Endodermal cell (in vitro differentiated cells): Measurements from ENCODE around the gene CYREN. TPM values are rescaled to one million over a fixed set of nuclear protein-coding genes. Genes with fewer than 3 reads are reported as not detected.

ENCODE experiments used
- DNase-seq: peaks from one replicate; pipeline ENCODE4 v3.0.0-alpha.2; 2017
- H3K27ac ChIP-seq: 2 replicates; pipeline ENCODE4 v1.5.1; 2013; ENCODE audit warnings: mild to moderate bottlenecking, low read depth, low read length, moderate library complexity
- H3K27me3 ChIP-seq: 2 replicates; pipeline ENCODE4 v1.6.1; 2013; ENCODE audit warnings: mild to moderate bottlenecking, low read length, moderate library complexity; ENCODE audit not compliant: insufficient read depth, control insufficient read depth, poor library complexity, severe bottlenecking
- H3K36me3 ChIP-seq: 2 replicates; pipeline ENCODE4 v1.7.0; 2013; ENCODE audit warnings: mild to moderate bottlenecking, low read length, moderate library complexity; ENCODE audit not compliant: control insufficient read depth, insufficient read depth
- H3K4me1 ChIP-seq: one replicate; pipeline ENCODE4 v1.7.0; 2013; ENCODE audit warnings: low read length; ENCODE audit not compliant: control insufficient read depth, insufficient read depth
- H3K4me3 ChIP-seq: 2 replicates; pipeline ENCODE4 v1.5.1; 2013; ENCODE audit warnings: mild to moderate bottlenecking, low read length, moderate library complexity
- H3K9ac ChIP-seq: 2 replicates; pipeline ENCODE4 v1.6.1; 2013; ENCODE audit warnings: mild to moderate bottlenecking, low read length, moderate library complexity; ENCODE audit not compliant: poor library complexity, severe bottlenecking; ENCODE audit errors: extremely low read depth
- H3K9me3 ChIP-seq: 2 replicates; pipeline ENCODE4 v1.6.1; 2013; ENCODE audit warnings: mild to moderate bottlenecking, low read length, moderate library complexity; ENCODE audit not compliant: control insufficient read depth
- H3K27ac Mint-ChIP-seq: 2 replicates; pipeline ENCODE4 v1.8.0; 2020; ENCODE audit warnings: mixed read lengths
- H3K27me3 Mint-ChIP-seq: 2 replicates; pipeline ENCODE4 v1.8.0; 2021; ENCODE audit warnings: mild to moderate bottlenecking, mixed read lengths; ENCODE audit not compliant: insufficient read depth
- H3K36me3 Mint-ChIP-seq: 2 replicates; pipeline ENCODE4 v1.8.0; 2020; ENCODE audit warnings: low read depth, mixed read lengths
- H3K4me1 Mint-ChIP-seq: 2 replicates; pipeline ENCODE4 v1.8.0; 2020; ENCODE audit warnings: mixed read lengths
- H3K4me3 Mint-ChIP-seq: 2 replicates; pipeline ENCODE4 v1.8.0; 2020; ENCODE audit warnings: mild to moderate bottlenecking, moderate library complexity, mixed read lengths
- H3K9me3 Mint-ChIP-seq: 2 replicates; pipeline ENCODE4 v1.8.0; 2020; ENCODE audit warnings: mild to moderate bottlenecking, mixed read lengths
- WGBS, 2 experiments: methylation state at CpG; one replicate each; pipeline versions ENCODE4 v1.1.5 to v1.1.7; 2013; ENCODE audit warnings: missing lambda C conversion rate in 2 of 2, mixed read lengths in 1 of 2; ENCODE audit not compliant: insufficient coverage in 1 of 2, insufficient read length in 1 of 2; 5-methylcytosine and 5-hydroxymethylcytosine counted together
- total RNA-seq, 2 donors: library from RNA; stranded (reverse); fragmentation: NEBNext Ultra II Directional in 1 of 2; extraction: Animal tissue kit (Norgen Biotek cat#: 25700) in 1 of 2; gene quantifications; 2 replicates in 1 of 2; 3 replicates in 1 of 2; pipeline ENCODE4 v1.2.1, GENCODE V29; 2021
- TF ChIP-seq, protein P1 (sequence below): fragments of 200-600 bp; sonication (generic); conservative IDR thresholded peaks from 2 replicates; pipeline ENCODE4 v1.5.0; 2021; ENCODE audit warnings: antibody characterized with exemption, mild to moderate bottlenecking

The CYREN gene
- total RNA-seq, 2 donors from 2014 or later: 60.6 to 67.8 TPM

DNA sequence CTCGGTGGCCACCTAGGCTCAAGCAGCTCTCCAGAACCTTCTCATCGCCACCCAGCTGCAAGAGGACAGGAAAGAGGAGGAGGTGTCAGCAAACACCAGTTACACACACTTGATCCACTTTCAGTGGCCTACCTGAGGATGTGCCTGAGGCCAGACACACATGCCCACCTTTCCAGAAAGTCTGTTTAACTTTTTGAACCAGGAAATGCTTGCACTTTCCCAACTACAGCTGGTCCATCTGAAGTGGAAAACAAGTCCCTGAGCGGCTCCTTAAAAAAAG lies 15.7 kb upstream of the CYREN start:
- Histone ChIP-seq H3K4me3 (no peak overlapping the region), H3K4me1 (no peaks in the 10 kb centered on the region), H3K9ac (no peak overlapping the region), H3K27me3 (no peaks in the 10 kb centered on the region), H3K36me3 (peaks cover 26% of the 10 kb centered on the region), H3K9me3 (peaks cover 26% of the 10 kb centered on the region), H3K27ac (no peak overlapping the region)
- H3K27ac Mint-ChIP-seq: no peak overlapping the region
- 93 to 96% methylated on average over 3 of the region's 3 CpGs for WGBS, 2 experiments
- TF ChIP-seq, protein P1, sequence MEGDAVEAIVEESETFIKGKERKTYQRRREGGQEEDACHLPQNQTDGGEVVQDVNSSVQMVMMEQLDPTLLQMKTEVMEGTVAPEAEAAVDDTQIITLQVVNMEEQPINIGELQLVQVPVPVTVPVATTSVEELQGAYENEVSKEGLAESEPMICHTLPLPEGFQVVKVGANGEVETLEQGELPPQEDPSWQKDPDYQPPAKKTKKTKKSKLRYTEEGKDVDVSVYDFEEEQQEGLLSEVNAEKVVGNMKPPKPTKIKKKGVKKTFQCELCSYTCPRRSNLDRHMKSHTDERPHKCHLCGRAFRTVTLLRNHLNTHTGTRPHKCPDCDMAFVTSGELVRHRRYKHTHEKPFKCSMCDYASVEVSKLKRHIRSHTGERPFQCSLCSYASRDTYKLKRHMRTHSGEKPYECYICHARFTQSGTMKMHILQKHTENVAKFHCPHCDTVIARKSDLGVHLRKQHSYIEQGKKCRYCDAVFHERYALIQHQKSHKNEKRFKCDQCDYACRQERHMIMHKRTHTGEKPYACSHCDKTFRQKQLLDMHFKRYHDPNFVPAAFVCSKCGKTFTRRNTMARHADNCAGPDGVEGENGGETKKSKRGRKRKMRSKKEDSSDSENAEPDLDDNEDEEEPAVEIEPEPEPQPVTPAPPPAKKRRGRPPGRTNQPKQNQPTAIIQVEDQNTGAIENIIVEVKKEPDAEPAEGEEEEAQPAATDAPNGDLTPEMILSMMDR: no peak
- H3K4me1 Mint-ChIP-seq: no peaks in the 10 kb centered on the region
- H3K4me3 Mint-ChIP-seq: no peak overlapping the region
- no peaks in the 10 kb centered on the region for H3K27me3 Mint-ChIP-seq
- peaks cover 58% of the 10 kb centered on the region for H3K36me3 Mint-ChIP-seq
- DNase-seq: no peak
- H3K9me3 Mint-ChIP-seq: peaks cover 22% of the 10 kb centered on the region

DNA sequence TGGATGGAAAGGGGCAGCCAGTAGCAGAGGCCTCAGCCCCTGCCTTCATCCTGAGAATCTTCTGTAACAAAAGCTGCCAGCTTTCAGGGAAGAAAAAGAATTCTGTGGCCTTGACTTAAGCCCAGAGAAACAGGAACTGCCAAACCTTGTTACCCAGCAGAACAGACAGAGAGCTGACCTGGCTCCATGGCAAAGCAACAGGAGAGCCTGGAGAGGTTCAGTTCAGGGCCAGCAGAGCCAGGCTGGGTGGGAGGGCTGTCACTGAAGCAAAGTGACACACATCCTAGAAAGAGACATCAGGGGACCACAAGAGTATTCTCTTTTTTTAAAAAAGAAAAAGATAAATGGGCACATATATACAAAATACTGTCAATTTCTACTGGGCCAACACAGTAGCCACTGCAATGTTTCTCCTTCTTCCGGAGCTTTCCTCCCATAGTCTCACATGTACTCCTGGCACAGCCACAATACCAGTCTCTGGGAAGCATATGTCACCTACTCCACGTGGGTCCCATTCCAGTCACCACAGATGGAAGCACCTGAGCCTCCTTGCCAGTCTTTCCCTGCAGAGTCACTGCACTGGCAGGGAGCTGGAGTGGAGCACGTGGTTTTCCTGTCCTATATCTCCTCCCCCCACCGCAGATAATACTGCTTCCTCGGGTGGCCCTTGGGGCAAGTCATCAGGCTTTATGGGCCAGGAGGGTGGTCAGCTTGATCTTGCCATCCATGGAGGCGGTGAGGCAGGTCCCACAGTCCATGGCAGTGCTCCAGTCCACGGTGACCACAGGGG lies 15.2 kb upstream of the CYREN start:
- Histone ChIP-seq H3K36me3 (peaks cover 26% of the 10 kb centered on the region), H3K27ac (no peak overlapping the region), H3K4me1 (no peaks in the 10 kb centered on the region), H3K9ac (no peak overlapping the region), H3K27me3 (no peaks in the 10 kb centered on the region), H3K4me3 (no peak overlapping the region), H3K9me3 (peaks cover 31% of the 10 kb centered on the region)
- no peak overlapping the region for H3K27ac Mint-ChIP-seq
- H3K9me3 Mint-ChIP-seq: peaks cover 27% of the 10 kb centered on the region
- TF ChIP-seq, protein P1: no peak
- H3K4me3 Mint-ChIP-seq: no peak overlapping the region
- no peaks in the 10 kb centered on the region for H3K27me3 Mint-ChIP-seq
- H3K4me1 Mint-ChIP-seq: no peaks in the 10 kb centered on the region
- no peak for DNase-seq
- WGBS, 2 experiments: 91 to 94% methylated on average over 7 of the region's 7 CpGs
- peaks cover 57% of the 10 kb centered on the region for H3K36me3 Mint-ChIP-seq

DNA sequence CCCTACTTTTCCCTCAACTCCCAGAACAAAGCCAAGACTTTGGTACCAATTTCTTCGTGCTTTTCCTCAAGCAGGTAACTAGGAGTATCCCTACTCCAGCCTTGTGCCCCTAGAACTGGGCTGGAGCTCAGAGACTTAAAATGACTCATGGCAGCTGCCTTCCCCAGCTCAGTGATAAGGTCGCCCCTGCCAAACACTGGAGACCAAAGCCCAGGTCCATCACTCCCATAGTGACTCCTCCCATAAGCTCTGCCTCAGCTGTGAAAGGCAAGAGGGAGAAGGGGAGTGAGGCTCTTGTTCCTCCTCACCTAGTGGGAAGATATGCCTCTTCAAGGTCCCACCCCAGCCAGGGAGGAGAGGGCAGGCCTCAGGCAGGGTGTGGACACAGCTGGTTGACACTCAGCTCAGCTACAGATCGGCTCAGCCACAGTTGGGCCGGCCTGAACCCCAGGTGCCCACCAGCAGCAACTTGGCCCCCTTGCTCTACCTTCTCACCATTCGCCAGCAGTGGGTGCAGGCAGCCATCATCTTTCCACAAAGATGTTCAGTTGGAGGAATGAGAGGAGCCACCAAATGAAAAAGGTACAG lies 13.8 kb upstream of the CYREN start:
- no peaks in the 10 kb centered on the region for H3K4me1 Mint-ChIP-seq
- H3K4me3 Mint-ChIP-seq: no peak overlapping the region
- Histone ChIP-seq H3K27me3 (no peaks in the 10 kb centered on the region), H3K4me3 (no peak overlapping the region), H3K27ac (no peak overlapping the region), H3K9ac (no peak overlapping the region), H3K9me3 (peaks cover 41% of the 10 kb centered on the region), H3K36me3 (peaks cover 26% of the 10 kb centered on the region), H3K4me1 (no peaks in the 10 kb centered on the region)
- TF ChIP-seq, protein P1: no peak
- H3K9me3 Mint-ChIP-seq: peaks cover 39% of the 10 kb centered on the region
- no peak for DNase-seq
- no peaks in the 10 kb centered on the region for H3K27me3 Mint-ChIP-seq
- no peak overlapping the region for H3K27ac Mint-ChIP-seq
- peaks cover 63% of the 10 kb centered on the region for H3K36me3 Mint-ChIP-seq
- 89 to 92% methylated on average over 1 to 5 of the region's 5 CpGs for WGBS, 2 experiments
